NB4 (cell line): ENCODE data around the gene DTNB.

Source experiments
- DNase-seq: peaks from one replicate; pipeline ENCODE4 v3.0.0; 2010; ENCODE audit warnings: low read depth
- H3K4me3 ChIP-seq: one replicate; pipeline ENCODE4 v1.5.1; 2011; ENCODE audit warnings: mild to moderate bottlenecking, low read depth, low read length, moderate library complexity
- MYC ChIP-seq: IDR thresholded peaks from 2 replicates; pipeline ENCODE4 v1.6.1; 2011; ENCODE audit warnings: low read depth, low read length
- POLR2A ChIP-seq: IDR thresholded peaks from 2 replicates; pipeline ENCODE4 v1.6.1; 2011; ENCODE audit warnings: mild to moderate bottlenecking; ENCODE audit not compliant: insufficient read length; ENCODE audit errors: extremely low read depth
- TF ChIP-seq, protein P1 (sequence below): IDR thresholded peaks from 2 replicates; pipeline ENCODE4 v1.6.1; 2011; ENCODE audit warnings: low read depth, low read length
- TF ChIP-seq, protein P2 (sequence below): IDR thresholded peaks from one replicate; pipeline ENCODE4 v1.5.1; 2012; ENCODE audit warnings: low read depth, low read length

The DTNB gene

DNA sequence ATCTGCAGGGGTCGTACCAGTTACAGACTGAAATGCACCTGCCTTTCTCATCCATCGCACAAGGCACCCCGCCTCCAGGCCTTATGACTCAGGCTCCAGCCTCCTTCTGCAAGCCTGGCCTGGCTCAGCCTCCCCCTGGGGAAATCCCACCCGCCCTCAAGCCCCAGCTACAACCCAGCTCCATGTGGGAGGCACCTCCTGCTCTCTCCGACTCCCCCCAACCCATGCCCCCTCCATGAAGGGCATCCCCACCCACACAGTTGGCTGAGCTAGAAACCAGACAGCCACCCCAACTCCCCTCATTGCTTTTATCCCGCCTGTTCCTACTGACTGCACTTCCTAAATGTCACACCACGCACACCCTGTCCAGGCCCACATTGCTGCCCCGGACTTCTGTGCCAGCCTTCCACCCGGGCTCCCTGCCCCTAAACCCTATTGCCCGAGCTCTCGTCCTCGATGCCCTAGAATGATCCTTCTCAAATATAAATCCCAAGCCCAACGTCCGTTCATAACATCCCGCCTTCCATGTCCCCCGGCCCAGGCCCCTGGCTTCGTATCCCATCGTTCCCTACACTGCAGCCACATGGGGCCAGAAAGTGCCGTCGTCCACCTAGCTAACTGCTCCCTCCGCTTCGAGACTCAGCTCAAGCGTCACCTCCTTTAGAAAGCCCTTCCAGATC lies 341.6 kb downstream of the DTNB start:
- H3K4me3 ChIP-seq, result no peak overlapping the region
- DNase-seq, result peak; percentile 57
- TF ChIP-seq, protein P1, sequence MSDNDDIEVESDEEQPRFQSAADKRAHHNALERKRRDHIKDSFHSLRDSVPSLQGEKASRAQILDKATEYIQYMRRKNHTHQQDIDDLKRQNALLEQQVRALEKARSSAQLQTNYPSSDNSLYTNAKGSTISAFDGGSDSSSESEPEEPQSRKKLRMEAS, result no peak
- no peak for TF ChIP-seq POLR2A
- no peak for TF ChIP-seq MYC
- TF ChIP-seq, protein P2, sequence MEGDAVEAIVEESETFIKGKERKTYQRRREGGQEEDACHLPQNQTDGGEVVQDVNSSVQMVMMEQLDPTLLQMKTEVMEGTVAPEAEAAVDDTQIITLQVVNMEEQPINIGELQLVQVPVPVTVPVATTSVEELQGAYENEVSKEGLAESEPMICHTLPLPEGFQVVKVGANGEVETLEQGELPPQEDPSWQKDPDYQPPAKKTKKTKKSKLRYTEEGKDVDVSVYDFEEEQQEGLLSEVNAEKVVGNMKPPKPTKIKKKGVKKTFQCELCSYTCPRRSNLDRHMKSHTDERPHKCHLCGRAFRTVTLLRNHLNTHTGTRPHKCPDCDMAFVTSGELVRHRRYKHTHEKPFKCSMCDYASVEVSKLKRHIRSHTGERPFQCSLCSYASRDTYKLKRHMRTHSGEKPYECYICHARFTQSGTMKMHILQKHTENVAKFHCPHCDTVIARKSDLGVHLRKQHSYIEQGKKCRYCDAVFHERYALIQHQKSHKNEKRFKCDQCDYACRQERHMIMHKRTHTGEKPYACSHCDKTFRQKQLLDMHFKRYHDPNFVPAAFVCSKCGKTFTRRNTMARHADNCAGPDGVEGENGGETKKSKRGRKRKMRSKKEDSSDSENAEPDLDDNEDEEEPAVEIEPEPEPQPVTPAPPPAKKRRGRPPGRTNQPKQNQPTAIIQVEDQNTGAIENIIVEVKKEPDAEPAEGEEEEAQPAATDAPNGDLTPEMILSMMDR, result no peak

DNA sequence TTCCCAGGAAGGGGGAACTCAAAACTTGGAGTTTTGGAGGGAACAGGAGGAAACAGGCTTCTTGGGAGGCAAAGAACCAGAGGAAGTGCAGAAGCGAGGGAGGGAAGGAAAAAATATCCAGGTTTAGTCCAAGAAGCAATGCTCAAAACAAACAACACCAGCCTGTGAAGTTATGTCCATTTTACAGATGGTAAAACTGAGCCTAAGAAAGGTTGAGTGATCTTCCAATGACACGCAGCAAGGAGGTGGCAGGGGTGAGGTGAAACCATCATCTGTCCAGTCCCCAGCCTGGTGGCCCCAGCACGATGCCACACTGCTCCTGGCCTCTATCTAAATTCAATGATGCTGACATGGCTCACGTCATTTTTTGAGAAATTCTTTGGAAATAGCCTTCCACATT lies 342.4 kb downstream of the DTNB start:
- TF ChIP-seq, protein P1, result no peak
- TF ChIP-seq POLR2A (no peak), MYC (no peak)
- TF ChIP-seq, protein P2, result no peak
- H3K4me3 ChIP-seq, result no peak overlapping the region
- DNase-seq, result no peak

DNA sequence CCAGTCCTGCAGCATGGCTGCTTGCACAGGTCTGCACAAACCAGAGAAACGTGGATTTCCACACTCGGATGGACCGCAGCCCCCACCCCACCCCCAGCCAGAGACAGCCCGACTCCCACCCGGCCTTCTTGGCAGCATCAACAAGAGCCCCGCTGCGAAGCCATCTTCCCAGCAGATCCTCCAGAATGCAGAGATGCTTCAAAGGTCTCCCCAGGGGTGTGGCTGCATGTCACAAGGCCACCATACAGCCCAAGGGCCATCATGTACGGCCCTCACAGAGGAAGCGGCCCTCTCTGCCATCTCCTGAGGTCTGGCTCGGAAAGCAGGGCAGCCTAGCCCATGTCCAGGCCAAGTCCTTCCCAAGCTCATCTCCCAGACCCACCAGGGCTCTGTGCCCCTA lies 343.1 kb downstream of the DTNB start:
- TF ChIP-seq POLR2A, result no peak
- TF ChIP-seq, protein P1, result no peak
- no peak for TF ChIP-seq MYC
- TF ChIP-seq, protein P2, result no peak
- DNase-seq, result no peak
- H3K4me3 ChIP-seq, result no peak overlapping the region

DNA sequence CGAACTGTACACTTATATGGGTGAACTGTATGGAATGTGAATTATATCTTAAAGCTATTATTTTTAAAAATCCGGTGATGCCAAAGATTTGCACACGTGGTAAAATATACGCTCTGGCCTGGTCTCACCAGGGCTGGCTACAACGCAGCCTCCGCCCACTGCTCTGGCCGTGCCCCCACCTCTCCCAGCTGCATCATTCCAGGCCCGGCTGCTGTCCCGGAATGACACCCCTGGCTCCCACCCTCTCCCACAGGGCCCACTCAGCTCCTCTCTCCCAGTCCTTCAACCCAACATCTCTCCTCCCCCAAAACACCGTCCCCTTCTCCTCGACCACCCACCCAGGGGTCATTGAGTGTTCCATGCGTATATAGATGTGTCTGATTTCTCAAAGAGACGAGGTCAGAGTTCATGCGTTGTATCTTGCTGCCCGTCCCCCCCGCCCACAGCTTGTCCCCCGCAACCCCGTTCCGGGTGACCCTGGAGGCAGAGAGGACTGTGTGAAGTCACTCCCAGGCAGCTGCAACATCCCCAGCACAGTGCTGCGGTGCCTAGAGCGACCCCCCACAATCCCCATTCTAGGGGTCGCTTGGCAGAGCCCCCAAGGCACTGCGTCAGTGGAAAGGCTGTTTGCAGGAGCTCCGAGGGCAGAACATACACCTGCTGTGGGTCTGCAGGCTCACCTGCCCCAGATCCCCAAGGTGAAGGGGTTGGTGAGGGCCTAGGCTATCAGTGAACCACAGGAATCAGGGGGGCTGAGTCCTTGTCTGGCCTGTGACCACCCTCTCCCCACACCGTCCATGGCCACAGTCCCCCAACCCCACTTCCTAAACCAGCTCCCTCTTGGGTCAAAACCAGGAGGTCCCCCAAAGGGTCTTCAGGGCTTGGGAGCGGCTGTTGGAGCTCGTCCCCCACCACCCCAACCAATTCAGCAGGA lies 345.0 kb downstream of the DTNB start:
- no peak overlapping the region for H3K4me3 ChIP-seq
- TF ChIP-seq, protein P1, result no peak
- TF ChIP-seq, protein P2, result no peak
- TF ChIP-seq POLR2A (no peak), MYC (no peak)
- no peak for DNase-seq
